ENCODE data around the gene TNFAIP8.

TNFAIP8 gene

GRCh38 chr5:119329666-119330065 lies 26.2 kb upstream of the TNFAIP8 start:
- H3K27ac Mint-ChIP-seq: no peak overlapping the region
- no peaks in the 10 kb centered on the region for H3K27me3 Mint-ChIP-seq (ENCODE audit: low read depth)
- no peak overlapping the region for H3K4me3 Mint-ChIP-seq
- no peak for TF ChIP-seq CTCF (IDR thresholded peaks at IDR 0.05; ENCODE audit: unreplicated experiment in 3 of 3)
- no peaks in the 10 kb centered on the region for H3K9me3 Mint-ChIP-seq
- H3K36me3 Mint-ChIP-seq (ENCODE audit: low read depth): no peaks in the 10 kb centered on the region
- peaks cover 9% of the 10 kb centered on the region for H3K4me1 Mint-ChIP-seq

GRCh38 chr5:119330367-119331183 lies 25.2 kb upstream of the TNFAIP8 start:
- Mint-ChIP-seq H3K4me3 (no peak overlapping the region), H3K4me1 (peaks cover 9% of the 10 kb centered on the region), H3K27me3 (ENCODE audit: low read depth) (no peaks in the 10 kb centered on the region), H3K36me3 (ENCODE audit: low read depth) (no peaks in the 10 kb centered on the region), H3K9me3 (no peaks in the 10 kb centered on the region), H3K27ac (no peak overlapping the region)
- TF ChIP-seq CTCF (IDR thresholded peaks at IDR 0.05; ENCODE audit: unreplicated experiment in 3 of 3): no peak

GRCh38 chr5:119331566-119332095 lies 24.2 kb upstream of the TNFAIP8 start:
- Mint-ChIP-seq H3K27me3 (ENCODE audit: low read depth) (no peaks in the 10 kb centered on the region), H3K9me3 (no peaks in the 10 kb centered on the region), H3K4me3 (no peak overlapping the region), H3K27ac (no peak overlapping the region), H3K4me1 (peaks cover 9% of the 10 kb centered on the region), H3K36me3 (ENCODE audit: low read depth) (no peaks in the 10 kb centered on the region)
- no peak for TF ChIP-seq CTCF (IDR thresholded peaks at IDR 0.05; ENCODE audit: unreplicated experiment in 3 of 3)

- Mint-ChIP-seq H3K4me1 (peaks cover 15% of the 10 kb centered on the region), H3K9me3 (no peaks in the 10 kb centered on the region), H3K4me3 (no peak overlapping the region), H3K27me3 (ENCODE audit: low read depth) (no peaks in the 10 kb centered on the region), H3K36me3 (ENCODE audit: low read depth) (no peaks in the 10 kb centered on the region), H3K27ac (no peak overlapping the region)
- TF ChIP-seq CTCF (IDR thresholded peaks at IDR 0.05; ENCODE audit: unreplicated experiment in 3 of 3): no peak
These were observed 23.6 kb upstream of the TNFAIP8 start for GRCh38 chr5:119332208-119332607.

GRCh38 chr5:119332978-119333401 lies 22.8 kb upstream of the TNFAIP8 start:
- Mint-ChIP-seq H3K4me1 (peaks cover 19% of the 10 kb centered on the region), H3K9me3 (no peaks in the 10 kb centered on the region), H3K27me3 (ENCODE audit: low read depth) (no peaks in the 10 kb centered on the region), H3K36me3 (ENCODE audit: low read depth) (no peaks in the 10 kb centered on the region), H3K4me3 (no peak overlapping the region), H3K27ac (no peak overlapping the region)
- no peak for TF ChIP-seq CTCF (IDR thresholded peaks at IDR 0.05; ENCODE audit: unreplicated experiment in 3 of 3)

GRCh38 chr5:119333421-119333851 lies 22.4 kb upstream of the TNFAIP8 start:
- Mint-ChIP-seq H3K4me1 (peaks cover 18% of the 10 kb centered on the region), H3K4me3 (no peak overlapping the region), H3K9me3 (no peaks in the 10 kb centered on the region), H3K36me3 (ENCODE audit: low read depth) (no peaks in the 10 kb centered on the region), H3K27me3 (ENCODE audit: low read depth) (no peaks in the 10 kb centered on the region), H3K27ac (no peak overlapping the region)
- no peak for TF ChIP-seq CTCF (IDR thresholded peaks at IDR 0.05; ENCODE audit: unreplicated experiment in 3 of 3)

Measured in nephron (organoid).